GM18511 (cell line): Measurements from ENCODE around the gene ZBTB2.
"Not testable (repeated sequence)": the region's sequence is repeated elsewhere in the genome, so short reads cannot be mapped to it uniquely, and the experiment has no call there.

Experiments
- ATAC-seq: cut with Tn5 transposase; IDR thresholded peaks from one replicate; pipeline ENCODE4 v1.9.1; 2021; ENCODE audit warnings: mild to moderate bottlenecking, moderate library complexity; ENCODE audit not compliant: unreplicated experiment

ZBTB2 gene

DNA sequence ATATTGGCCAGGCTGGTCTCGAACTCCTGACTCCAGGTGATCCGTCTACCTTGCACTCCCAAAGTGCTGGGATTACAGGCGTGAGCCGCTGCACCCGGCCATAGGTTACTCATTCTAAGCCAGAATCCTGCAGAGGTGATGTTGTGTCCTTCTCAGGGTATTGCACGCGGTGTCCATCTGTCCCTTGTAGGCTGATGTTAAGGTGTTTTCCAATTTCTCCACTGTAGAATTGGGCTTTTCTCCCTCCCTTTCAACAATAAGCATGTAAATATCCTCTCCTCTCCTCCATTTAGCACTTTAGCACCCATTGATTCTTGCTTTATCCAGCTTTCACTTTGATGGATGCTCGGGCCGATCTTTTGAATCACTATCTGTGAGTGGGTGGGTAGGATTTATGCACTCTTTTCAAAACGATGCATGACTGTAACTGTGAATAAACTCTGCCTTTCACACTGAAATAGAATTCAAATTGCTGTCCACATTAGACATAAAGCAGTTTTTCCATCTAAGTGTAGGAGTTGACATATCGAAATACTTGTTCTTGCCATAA, 52.6 kb downstream of the ZBTB2 start:
- ATAC-seq, result no peak

- ATAC-seq, result no peak
Measured at GRCh38 chr6:151335930-151336329, 55.4 kb downstream of the ZBTB2 start.

DNA sequence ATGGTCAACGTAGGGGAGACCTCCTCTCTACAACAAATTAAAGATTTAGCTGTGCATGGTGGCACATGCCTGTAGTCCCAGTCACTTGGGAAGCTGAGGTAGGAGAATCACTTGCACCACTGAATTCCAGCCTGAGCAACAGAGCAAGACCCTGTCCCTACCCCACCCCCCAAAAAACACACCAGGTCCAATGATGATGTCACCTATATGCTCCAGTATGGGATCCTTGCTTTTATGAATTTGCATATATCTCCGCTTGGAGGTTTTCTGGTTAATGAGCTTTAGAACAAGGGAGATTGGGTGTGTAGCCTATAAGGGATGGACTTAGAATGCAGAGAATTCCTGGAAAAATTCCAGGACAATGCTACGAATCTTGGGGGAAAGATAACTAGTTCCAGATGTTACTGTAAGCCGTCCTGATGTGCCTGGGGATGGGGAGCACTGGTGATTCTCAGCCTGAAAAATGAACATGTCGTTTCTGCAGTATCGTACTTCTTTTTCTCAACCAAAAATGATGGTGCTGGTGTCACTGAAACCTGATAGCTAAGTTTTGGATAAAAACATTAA, 61.1 kb downstream of the ZBTB2 start:
- no peak for ATAC-seq

DNA sequence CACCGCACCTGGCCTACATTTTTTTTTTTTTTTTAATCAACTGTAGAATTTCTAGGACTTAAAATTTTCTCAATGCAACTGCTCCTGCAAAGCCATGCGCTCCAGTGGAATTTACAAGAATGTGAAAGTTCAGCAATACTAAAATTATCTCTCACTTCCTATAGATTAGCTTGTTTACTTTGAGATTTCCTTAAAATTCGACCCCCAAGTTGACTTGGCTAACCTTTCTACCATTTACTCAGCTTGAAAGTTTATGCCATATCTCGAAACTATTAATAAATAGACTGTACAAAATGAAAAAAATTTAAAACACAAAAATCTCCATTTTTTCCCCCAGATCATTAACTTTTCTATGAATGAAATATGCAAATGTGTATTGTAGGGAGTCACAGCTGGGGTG, 64.3 kb downstream of the ZBTB2 start:
- ATAC-seq, result no peak

DNA sequence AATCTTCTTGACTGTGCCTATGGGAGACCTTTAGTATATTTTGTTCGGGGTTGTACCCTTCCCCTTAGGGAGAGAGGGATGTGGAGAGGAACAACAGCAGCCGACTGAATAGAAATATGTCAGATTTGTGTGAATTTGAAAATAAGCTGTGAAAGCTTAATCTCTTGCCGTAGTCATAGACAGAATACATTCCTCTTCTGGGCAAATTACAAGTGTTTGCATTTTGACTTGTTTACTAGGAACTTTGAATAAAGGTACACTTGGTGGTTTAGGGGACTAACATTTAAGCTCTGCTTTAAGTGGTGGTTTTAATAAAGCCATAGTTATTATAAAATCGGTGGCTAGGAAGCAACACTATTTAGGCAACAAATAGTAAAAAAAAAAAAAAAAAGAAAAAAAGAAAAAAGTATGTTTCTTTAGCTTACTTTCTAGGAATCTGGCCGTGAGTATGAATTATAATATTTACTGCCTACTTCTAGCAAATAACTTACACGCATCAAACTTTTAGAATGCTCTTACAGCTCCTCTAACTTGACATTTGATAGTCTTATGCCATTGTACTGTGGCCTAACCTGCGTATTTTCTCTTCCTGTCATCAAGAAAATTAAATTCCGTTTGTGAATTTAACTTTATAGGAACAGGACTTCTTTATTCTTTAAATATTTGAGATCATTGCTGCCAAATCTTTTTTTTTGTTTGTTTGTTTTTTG, 65.1 kb downstream of the ZBTB2 start:
- ATAC-seq, result no peak

GRCh38 chr6:151325075-151326050, 66.0 kb downstream of the ZBTB2 start:
- no peak for ATAC-seq

DNA sequence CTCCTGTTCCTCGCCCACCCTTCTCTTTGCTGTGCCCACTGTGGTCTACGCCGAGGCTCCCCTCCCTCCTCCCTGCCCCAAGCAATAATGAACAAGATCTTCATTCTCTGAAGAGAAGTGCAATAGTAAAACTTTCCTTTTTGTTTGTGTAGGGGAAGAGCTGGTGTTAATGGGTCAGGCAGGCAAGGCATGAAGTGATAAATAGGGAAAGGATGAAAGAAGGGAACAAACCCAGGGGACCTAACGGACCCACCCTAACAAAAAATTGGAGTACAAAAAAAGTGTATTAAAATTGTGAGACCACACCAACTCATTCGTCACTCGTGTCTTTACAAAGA, 66.9 kb downstream of the ZBTB2 start:
- ATAC-seq, result peak; percentile 32

DNA sequence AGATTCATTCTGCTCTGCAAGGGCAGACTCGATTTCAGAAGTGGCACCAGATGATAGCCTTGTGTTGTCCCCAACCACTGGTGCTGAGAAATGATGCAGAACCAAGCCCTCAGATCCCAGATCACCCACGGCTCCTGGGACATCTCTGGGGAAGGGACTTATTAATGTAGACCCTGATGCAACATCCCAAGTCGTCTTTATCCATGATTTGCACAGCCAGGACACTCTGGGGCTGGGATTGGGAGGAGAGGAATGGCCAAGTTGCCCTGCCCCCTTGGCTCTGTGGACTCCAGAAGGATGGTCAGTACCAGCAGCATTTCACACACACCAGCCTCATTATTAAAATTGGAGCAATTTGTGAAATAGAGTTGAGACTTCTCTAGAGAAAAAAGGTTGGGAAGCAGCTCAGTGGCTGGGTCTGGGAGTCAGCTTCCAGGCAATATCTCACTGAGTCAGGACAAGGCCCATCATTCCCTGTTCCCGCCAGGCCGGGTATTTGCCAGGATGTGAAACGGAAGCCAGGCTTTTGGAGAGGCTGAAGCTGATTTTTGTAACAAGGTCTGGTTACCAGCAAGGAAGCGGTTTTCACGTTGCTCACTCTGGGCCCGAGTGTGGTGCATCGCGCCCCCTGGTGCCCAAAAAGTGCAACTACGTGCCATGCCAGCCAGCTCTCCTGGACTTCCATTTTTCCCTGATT, 67.4 kb downstream of the ZBTB2 start:
- ATAC-seq, result peak; percentile 81

GRCh38 chr6:151322570-151322969, 68.8 kb downstream of the ZBTB2 start:
- no peak for ATAC-seq

DNA sequence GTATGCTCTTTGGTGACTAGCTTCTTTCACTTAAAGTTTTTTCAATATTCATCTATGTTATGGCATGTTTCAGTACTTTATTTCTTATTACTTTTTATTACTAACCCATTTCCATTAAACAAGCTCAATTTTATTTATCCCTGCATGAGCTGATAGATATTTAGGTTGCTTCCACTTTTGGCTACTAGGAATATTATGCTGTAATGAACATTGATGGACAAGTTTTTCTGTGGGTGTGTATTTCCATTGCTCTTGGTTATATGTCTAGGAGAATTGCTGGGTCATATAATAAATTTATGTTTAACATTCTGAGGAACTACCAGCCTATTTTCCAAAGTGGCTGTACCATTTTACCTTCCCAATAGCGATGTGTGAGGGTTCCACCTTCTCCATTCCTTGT, 69.9 kb downstream of the ZBTB2 start:
- no peak for ATAC-seq

GRCh38 chr6:151320140-151320539, 71.2 kb downstream of the ZBTB2 start:
- no peak for ATAC-seq

- ATAC-seq, result no peak
Measured at GRCh38 chr6:151317995-151318365, 73.4 kb downstream of the ZBTB2 start.

GRCh38 chr6:151317103-151317994, 74.0 kb downstream of the ZBTB2 start:
- no peak for ATAC-seq

GRCh38 chr6:151315661-151316060, 75.7 kb downstream of the ZBTB2 start:
- ATAC-seq, result not testable (repeated sequence)
